Fibroblast of mammary gland (primary cell): ENCODE results near the gene SP140.

Experiments used
- DNase-seq: peaks from one replicate; pipeline ENCODE4 v3.0.0-alpha.2; 2010; ENCODE audit warnings: low read depth
- H3K4me3 ChIP-seq: 2 replicates; pipeline ENCODE4 v1.5.1; 2011; ENCODE audit warnings: low read depth, mild to moderate bottlenecking, low read length, moderate library complexity; ENCODE audit not compliant: control insufficient read depth
- CTCF ChIP-seq: conservative IDR thresholded peaks from 2 replicates; pipeline ENCODE4 v1.5.1; 2011; ENCODE audit warnings: low read depth, low read length, inconsistent platforms; ENCODE audit not compliant: control insufficient read depth, insufficient read depth

SP140 gene

GRCh38 chr2:230225486-230225885 is at the start of gene SP140:
SP140 (plus strand) TSS chr2:230225736; CDS start chr2:230225845, 109 bp downstream.
- DNase-seq, result no peak
- no peak for TF ChIP-seq CTCF
- H3K4me3 ChIP-seq, result no peak within 1 kb of the TSS

- TF ChIP-seq CTCF, result no peak
- H3K4me3 ChIP-seq, result no peak overlapping the region
- DNase-seq, result no peak
Observed at GRCh38 chr2:230176996-230177395, 48.5 kb upstream of the SP140 start.

- TF ChIP-seq CTCF, result no peak
- no peak overlapping the region for H3K4me3 ChIP-seq
- DNase-seq, result no peak
Observed at GRCh38 chr2:230178546-230179485, 46.7 kb upstream of the SP140 start.

- DNase-seq, result no peak
- no peak overlapping the region for H3K4me3 ChIP-seq
- no peak for TF ChIP-seq CTCF
Observed at GRCh38 chr2:230179907-230180306, 45.6 kb upstream of the SP140 start.

GRCh38 chr2:230181195-230181594 is 44.3 kb upstream of the SP140 start:
- no peak for DNase-seq
- TF ChIP-seq CTCF, result no peak
- H3K4me3 ChIP-seq, result no peak overlapping the region

- no peak overlapping the region for H3K4me3 ChIP-seq
- no peak for TF ChIP-seq CTCF
Observed at GRCh38 chr2:230184727-230185578, 40.6 kb upstream of the SP140 start.

More at GRCh38 chr2:230184727-230185578, 40.6 kb upstream of the SP140 start:
- peak; percentile 6 for DNase-seq
